ENCODE measurements around the gene HFM1.
"Not testable (repeated sequence)": the region's sequence is repeated elsewhere in the genome, so short reads cannot be mapped to it uniquely, and the experiment has no call there.

DNA sequence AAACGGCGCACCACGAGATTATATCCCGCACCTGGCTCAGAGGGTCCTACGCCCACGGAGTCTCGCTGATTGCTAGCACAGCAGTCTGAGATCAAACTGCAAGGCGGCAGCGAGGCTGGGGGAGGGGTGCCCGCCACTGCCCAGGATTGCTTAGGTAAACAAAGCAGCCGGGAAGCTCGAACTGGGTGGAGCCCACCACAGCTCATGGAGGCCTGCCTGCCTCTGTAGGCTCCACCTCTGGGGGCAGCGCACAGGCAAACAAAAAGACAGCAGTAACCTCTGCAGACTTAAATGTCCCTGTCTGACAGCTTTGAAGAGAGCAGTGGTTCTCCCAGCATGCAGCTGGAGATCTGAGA lies 117.7 kb downstream of the HFM1 start:
- TF ChIP-seq, protein P1, sequence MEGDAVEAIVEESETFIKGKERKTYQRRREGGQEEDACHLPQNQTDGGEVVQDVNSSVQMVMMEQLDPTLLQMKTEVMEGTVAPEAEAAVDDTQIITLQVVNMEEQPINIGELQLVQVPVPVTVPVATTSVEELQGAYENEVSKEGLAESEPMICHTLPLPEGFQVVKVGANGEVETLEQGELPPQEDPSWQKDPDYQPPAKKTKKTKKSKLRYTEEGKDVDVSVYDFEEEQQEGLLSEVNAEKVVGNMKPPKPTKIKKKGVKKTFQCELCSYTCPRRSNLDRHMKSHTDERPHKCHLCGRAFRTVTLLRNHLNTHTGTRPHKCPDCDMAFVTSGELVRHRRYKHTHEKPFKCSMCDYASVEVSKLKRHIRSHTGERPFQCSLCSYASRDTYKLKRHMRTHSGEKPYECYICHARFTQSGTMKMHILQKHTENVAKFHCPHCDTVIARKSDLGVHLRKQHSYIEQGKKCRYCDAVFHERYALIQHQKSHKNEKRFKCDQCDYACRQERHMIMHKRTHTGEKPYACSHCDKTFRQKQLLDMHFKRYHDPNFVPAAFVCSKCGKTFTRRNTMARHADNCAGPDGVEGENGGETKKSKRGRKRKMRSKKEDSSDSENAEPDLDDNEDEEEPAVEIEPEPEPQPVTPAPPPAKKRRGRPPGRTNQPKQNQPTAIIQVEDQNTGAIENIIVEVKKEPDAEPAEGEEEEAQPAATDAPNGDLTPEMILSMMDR (conservative IDR thresholded peaks at IDR 0.05): not testable (repeated sequence)
- TF ChIP-seq ZFX (IDR thresholded peaks at IDR 0.05): not testable (repeated sequence)
